ENCODE data around the gene NT5C3B.

- TF ChIP-seq POLR2A (IDR thresholded peaks at IDR 0.05): no peak
- no peak for TF ChIP-seq CTCF (IDR thresholded peaks at IDR 0.05 in 8 of 11, conservative IDR thresholded peaks at IDR 0.05 in 3 of 11)
- no peak for TF ChIP-seq POLR2AphosphoS5 (IDR thresholded peaks at IDR 0.05)
These were observed 18.0 kb downstream of the NT5C3B start for GRCh38 chr17:41818024-41818423.
